NCI-H146 treated with DMSO at 0.1 percent for 48 hours (cell line): ENCODE measurements around the gene VASH2.
"Not testable (repeated sequence)": the region's sequence is repeated elsewhere in the genome, so short reads cannot be mapped to it uniquely, and the experiment has no call there.

ENCODE experiments used
- DNase-seq: peaks from one replicate; lab custom pipeline; 2025; ENCODE audit not compliant: unreplicated experiment; lab: John Stamatoyannopoulos, UW

The VASH2 gene

DNA sequence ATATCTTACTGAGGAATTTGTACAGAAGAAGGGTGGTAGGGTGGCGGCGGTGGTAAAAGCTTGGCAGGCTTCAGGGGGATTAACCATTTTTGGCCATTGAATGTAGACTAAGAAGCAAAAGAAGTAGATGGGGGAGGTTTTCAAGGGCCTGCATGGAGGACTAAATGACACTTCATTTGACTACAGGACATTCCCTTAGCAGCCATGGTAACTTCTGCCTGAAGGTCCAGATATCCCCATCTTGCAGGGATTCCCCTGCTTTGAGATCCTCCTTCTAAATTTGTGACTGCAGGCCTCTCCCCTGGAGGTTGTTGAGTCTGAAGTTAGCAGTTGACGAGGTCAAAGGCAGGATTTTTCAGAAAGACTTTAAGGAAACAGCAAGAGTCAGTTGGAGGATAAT is 4.8 kb downstream of the VASH2 start:
- no peak for DNase-seq

DNA sequence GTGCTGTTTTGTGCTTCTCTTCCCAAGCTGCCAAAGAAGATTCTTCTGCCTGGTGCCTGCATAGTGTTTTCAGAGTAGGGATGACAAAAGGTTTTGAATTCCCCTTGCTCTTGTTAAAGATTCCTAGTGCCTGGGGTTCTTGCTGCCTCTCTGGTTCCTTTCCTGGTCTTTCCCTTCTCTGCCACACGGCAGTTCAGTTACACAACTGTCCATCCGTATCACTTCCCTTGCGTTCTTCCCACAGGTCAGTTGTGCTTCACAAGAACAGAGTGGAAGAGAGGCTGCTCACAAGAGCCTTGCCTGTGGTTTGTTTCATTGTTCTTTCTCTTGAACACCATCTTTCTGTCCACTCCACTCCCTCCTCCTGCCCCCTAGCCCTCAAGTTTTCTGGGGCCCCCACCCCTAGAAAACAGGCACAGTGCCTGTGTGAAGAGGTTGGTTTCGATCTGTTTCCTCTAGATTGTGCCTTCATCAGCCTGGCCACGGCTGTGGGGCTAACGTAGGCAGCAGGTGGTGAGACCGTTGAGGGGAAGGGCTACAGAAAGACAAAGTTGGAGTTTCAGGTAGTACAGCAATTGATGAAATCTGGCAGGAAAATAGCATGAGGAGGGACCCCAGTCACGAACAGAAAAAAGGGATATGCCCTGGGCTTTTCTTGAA is 5.8 kb downstream of the VASH2 start:
- no peak for DNase-seq

DNA sequence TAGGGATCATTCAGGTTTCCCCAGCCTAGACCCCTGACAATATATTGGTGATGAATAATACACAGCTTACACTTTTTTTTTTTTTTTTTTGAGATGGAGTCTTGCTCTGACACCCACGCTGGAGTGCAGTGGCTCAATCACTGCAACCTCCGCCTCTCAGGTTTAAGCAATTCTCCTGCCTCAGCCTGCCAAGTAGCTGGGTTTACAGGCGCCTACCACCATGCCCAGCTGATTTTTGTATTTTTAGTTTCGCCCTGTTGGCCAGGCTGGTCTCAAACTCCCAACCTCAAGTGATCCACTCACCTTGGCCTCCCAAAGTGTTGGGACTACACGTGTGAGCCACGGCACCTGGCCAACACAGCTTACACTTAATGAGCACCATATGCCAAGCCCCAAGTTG is 7.2 kb downstream of the VASH2 start:
- no peak for DNase-seq

DNA sequence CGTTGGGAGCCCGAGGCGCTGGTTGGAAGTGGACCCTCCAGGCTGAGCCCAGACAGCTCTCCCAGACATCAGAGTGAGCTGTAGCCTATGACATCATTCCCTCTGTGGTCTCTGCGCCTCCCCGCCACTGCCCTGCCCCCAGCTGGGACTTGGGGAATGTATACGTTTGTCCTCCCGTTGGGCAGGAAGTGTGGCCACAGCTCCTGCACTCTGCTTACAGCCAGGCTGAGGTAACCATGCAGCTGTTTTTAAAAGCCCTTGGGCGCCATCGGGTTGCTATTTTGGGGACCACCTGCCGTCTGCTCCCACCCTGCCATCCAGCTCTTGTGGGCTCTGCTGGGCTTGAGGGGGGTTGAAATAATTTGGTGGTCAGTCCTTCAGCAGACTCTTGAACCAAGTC is 7.8 kb downstream of the VASH2 start:
- no peak for DNase-seq

DNA sequence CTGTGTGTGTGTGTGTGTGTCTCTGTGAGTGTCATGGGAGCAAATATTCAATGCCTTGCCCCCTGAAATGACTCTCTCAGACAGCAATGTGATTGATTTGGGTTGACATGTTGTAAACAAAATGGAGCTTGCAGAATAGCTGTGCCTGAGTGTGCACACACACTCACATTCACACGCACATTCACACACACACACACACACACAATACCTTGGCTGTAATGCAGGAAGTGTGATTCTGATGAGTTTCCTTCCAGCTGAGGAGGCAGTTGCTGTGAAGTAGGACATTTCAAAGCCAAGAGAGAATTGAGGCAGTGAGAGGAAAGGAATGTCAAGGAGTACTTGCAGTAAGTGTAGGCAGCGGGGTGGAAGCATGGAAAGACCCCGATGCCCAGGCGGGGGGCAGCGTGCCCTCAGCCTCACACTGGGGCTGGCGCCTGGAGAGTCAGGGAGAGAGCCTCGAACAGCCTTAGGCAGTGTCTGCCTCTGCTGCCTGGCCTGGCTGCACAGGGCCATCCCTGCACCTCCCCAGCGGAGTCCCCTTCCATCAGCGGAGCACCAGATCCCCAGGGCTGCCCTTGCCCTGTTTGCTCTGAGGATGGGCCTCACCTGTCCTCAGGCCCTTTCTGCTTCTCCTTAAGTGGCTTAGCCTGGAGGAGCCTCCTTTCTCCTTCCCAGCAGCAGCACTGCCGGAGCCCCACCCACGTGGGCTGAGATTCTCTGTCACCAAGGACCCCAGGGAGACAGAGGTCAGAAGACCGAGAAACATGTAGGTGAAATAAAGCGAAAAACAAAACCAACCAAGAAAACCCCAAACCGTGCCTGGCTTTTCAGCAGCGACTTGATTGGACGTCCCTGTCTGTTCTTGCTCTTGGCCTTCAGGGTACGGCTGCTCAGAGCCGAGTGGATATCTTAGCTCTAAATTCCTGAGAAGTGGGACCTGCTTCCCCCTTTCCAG is 9.2 kb downstream of the VASH2 start:
- DNase-seq = no peak

DNA sequence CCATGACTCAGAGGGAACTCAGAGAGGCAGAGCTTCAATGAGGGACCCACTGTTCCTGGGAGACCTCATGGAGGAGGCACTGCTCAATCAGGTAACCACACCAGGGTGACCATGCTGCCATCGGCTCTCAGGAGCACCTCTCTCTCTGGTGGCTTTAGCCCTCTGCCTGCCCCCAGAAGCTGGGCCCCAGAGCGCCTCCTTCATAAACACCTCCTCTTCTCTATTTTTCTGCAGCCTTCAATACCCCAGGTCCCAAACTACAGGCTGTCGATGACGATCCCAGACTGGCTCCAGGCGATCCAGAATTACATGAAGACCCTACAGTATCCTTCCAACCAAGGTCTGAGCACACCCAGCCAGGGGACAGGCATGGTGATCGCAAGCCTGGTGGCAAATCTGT is 10.6 kb downstream of the VASH2 start:
- no peak for DNase-seq

DNA sequence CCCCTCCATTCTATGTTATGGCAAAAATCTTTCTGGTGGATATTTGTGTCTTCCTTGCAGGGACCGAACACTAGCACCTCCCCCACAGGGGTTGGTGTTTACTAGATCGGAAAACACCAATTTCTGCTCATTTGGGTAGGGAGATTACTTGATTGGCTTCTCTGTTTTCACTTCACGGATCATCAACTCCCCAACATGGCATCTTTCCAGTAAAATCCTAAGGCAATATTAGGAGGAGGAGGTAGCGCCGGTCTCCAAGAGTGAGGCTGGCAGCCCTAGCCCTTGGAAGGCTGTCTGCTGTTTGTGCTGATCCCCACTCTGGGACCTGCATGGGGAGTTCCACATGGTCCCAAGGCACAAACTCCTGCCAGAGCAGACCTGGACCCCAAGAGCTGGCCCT is 12.2 kb downstream of the VASH2 start:
- DNase-seq = no peak

DNA sequence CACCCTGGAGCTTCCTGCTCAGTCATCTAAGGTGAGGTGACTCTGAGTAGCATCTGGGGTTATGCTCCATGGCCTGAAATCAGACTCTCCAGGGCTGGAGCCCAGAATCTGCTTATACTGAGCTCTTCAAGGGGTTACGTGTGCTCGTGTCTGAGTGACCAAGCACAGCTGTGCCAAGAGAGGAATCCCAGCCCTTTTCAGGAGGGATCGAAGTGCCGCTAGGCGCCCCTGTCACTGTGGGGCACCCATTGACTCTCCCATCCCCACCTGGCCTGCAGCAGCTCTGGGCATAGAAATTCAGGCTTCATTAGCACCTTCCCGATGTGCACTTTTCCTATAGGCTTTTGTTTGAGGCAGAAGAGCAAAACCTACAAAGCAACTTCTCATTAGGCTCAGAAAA is 13.8 kb downstream of the VASH2 start:
- DNase-seq = no peak

DNA sequence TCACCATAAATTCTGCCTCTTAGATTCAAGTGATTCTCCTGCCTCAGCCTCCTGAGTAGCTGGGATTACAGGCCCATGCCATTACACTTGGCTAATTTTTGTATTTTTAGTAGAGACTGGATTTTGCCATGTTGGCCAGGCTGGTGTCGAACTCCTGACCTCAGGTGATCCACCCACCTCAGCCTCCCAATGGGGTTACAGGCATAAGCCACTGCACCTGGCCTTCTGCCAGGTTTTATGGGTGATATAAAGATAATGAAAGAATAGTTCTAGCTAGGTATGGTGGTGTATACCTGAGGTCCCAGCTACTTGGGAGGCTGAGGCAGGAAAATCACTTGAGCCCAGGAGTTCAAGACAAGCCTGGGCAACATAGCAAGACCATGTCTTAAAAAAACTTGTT is 14.7 kb downstream of the VASH2 start:
- not testable (repeated sequence) for DNase-seq

DNA sequence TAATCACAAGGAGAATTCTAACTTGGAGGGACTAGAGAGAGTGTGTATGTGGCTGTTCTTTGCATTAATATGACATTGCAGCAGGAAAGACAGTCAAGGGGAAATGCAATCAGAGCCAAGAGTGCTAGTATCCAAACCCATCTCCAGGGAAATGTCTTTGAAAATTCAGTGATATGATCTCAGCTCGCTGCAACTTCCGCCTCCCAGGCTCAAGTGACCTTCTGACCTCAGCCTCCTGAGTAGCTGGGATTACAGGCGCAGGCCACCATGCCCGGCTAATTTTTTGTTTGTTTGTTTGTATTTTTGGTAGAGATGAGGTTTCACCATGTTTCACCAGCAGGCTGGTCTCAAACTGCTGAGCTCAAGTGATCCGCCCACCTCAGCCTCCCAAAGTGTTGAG is 16.3 kb downstream of the VASH2 start:
- no peak for DNase-seq

DNA sequence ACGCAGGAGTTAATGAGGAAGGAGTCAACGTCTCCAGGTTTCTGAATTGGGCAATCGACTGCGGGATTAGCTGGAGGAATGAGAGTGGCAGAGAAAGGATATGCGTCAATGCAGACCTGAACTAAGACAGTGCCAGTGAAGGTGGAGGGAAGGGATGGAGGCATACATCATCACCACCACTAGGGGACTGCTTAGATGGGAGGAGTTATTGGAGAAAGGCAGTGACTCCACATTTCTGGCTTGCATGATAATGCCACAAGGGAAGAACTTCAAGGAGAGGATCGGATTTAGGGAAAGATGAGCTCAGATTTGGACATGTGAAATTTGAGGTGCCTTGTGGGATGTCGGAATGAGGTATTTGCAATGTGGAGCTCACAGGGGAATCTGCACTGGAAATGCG is 17.5 kb downstream of the VASH2 start:
- peak; percentile 3 for DNase-seq

DNA sequence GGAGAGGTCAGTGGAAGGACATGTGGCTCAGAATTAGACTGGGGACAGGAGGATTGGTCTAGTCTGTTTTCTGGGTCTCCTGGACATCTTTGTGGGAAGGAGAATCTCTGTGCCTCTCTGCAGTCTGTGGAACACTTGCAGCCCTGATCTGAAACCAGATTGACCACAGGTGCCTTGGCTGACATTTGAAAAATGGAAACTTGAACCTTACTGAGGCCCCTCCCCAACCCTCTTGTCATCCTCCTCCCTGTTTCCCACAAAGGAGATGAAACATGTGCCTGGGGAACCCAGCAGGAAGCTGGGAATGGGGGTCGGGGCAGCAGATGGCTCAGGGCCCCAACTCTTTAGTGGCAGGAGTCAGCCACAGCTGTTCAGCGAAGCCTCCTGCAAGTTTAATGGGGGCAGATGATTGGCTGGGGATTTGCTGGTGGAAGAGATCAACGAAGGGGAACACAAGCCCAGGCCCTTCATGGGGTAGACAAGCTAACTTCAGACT is 18.1 kb downstream of the VASH2 start:
- no peak for DNase-seq

DNA sequence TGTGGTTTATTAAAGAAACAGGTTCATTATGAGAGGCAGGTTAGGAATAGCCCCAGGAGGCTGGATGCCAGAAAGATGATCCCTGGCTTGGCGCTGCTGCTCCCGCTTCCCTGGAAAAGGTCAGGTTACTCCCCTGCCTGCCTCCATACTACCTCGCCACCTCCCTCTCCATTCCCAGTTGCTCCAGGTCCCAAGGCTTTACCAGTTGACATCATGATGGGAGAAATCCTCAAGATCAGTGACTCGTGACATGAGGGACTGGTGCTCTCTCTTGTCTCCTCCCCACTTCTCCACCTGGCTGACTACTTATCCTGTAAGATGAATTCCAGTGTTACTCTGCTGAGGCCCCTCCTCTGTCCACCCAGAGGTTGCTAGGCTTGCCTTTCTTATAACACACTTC is 19.7 kb downstream of the VASH2 start:
- no peak for DNase-seq

DNA sequence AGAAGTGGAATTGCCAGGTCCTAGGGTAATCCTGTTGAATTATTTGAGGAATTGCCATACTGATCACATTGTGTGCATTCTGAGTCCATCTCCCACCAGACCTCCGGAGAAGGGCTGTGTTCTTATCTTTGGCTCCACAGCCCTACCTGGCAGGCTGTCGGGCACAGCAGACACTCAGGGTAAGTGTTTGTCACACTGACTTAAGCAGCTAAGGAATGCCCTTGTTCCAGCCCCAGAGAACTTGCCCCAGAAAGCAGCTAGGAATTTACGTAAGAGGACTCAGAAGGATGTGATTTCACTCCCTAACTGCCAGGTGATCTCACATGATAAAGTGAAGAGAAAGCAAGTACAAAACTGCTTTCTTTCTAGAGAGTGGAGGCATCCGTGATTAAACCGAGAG is 21.0 kb downstream of the VASH2 start:
- DNase-seq = no peak

DNA sequence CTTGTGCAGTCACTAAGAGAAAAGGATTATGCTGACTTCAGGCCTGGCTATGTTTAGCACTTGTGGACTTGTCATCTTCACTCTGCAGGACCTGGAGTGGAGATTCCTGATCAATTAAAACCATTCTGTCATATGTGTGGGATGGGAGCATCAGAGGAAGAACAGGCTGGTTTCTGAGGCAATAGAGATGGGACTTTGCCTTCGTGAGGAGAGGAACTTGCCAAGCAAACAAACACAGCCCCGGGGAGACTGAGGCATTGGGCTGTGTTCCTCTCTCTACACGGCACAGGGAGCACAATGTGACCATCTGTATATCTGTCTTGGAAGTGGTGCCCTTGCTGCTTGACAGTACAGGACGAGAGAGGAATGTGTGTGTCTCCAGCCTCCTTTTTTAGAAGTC is 23.1 kb downstream of the VASH2 start:
- no peak for DNase-seq

DNA sequence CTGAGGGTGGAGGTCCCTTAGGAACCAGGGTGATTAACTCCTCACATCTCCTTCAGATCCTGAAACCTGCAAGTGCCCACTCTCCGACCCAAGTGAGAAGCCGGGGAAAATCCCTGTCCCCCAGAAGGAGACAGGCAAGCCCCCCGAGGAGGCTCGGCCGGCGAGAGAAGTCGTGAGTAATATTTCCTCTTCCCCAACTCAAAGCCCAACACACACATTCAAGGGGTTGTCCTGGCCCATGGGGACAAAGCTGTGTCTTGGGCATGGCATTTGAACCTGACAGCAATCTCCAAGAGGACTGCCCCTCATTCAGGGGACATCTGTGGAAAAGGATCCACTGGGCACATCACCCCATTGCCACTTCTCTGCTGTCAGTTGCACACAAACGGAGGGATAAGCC is 23.6 kb downstream of the VASH2 start:
- no peak for DNase-seq

DNA sequence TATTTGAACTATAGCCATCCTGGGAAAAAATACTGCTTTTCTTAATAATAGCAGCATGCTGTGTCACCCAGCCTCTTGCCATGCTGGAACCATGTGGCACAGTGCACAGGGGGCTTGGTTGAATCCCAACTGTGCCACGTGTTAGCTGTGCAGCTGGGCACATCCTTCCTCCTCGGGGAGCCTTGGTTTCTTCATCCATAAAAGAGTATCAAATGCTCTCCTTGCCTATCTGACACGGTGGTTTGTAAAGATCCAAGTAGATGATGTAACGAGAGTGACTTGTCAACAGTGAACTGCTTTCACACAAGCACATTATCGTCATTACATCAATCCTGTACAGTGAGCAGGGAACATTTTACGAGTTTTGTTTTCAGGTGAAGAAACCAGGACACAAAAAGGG is 24.4 kb downstream of the VASH2 start:
- no peak for DNase-seq

DNA sequence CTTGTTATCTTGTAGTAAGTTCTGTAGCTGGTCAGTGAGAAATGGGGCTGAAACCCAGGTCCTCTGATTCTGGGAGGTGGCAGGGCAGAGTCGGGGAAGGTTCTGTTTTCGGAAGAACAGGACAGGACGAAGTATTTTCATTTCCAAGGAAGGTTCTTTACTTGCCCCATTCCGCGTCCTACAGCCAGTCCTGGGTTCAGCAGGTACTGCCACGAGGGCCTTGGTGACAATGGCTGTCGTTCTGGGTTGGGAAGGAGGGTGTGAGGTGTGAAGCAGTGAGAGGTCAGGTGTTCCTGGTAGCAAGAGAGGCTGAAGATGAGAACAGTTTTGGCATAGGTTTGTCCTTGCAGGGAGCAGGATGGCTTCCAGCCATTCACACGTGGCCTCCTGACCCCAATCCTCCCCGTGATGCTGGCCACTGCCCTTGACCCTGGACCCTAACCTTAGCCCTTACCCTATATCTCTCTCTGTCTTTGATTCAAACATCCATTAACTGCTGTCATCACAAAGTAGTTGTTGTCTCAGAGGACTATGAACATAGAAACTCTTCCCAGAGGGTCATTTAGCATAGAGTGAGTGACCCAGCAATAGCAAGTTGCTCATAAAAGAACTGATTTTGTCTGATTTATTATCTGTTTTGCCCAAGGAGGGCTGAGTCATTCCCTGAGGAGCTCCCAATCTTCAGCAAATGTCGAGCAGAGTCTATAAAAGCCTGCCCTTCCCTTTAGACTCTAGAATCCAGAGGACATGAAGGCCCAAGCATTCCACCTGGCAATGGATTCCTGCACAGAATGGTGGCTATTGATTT is 25.0 kb downstream of the VASH2 start:
- no peak for DNase-seq

DNA sequence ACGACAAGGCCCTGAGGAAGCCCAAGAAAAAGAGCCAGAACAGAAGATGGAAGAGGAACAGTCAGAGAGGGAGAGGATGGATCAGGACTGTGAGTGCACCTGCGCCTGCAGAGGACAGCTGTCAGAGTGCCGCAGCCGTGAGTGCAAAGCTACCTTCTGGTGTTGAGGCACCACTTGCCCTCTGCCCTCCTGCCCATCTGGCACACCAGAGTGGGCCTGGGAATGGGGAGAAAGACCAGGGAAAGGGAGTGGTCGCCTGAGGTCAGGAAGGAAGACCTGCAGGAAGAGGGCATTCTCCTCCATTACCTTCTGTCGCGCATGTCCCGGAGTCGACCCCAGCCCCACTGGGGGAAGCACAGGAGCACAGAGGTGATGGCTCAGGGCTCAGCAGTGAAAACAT is 26.2 kb downstream of the VASH2 start:
- no peak for DNase-seq

DNA sequence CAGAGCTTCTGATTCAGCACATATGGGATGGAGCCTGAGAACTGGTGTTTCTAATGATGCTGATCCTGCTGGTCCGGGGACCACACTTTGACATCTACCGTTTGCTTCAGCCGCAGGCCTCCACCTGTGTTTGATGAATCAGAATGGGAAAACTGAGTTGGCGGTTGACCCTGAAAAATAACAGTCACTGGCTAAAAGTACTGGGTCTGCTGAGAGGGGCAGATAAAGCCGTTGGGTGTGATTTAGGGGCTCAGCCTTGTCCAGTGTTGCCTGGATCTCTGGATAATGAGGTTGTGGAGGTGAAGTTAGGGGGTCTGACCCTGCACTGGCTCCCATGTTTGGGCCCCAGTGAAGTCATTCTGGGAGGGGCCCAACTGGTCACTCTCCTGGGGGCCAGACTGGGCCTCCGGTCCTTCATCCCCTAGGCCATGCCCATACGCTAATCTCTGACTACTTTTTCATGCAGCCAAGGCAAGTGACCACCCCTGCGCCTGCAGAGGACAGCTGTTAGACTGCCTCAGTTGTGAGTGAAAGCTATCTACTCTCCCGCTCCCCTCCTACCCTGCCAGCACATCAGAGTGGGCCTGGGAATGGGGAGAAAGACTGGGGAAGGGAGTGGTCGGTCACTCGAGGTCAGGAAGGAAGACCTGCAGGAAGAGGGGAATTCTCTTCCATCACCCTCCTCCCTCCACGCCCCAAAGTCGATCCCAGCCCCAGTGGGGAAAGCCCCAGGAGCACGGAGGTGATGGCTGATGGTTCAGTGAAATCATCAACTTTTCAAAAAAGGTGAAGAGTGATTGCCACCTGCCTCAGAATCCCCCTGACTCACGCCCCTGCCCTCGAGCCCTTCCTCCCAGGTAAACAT is 27.7 kb downstream of the VASH2 start:
- DNase-seq = no peak
